Measurements from ENCODE around the gene FNDC3B.

The FNDC3B gene

GRCh38 chr3:172376402-172376801 lies 337.0 kb downstream of the FNDC3B start:
- DNase-seq = no peak

DNA sequence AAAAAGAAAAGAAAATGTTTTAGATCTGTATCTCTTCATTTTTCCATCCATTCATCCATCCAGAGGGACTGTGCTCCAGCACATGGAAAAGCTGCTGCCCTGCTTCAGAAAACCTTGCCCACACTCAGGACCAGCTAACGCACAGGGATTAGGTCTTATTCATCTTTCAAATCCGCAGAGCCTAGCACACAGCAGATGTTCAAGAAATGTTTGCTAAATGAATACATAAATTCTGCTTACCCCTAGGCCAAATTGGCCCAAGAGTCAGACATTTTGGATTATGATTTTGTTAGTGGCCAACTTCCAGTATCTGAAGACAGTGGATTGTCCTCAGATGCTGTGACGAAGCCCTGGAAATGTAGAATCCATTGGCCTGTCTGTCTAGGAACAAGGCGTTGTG lies 337.5 kb downstream of the FNDC3B start:
- no peak for DNase-seq

- no peak for DNase-seq
Observed at GRCh38 chr3:172378439-172378838, 339.1 kb downstream of the FNDC3B start.

DNA sequence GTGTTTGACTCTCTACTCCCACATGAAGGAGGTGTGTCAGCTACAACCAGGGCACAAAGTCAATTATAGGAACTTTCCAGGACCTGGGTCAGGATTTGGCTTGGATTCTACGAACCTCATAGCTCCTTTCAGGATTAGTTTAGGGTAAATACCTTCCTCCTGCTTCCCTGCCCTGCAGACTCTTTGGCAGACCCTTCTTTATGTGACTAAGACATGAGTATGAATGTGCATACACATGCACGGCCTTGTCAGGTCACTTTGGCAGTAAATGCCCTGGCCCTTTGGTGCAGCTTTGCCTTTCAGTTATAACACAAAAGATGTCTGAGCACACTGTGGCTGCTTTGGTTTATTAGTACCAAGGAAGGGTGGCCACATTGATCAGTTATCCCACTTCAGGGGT lies 340.0 kb downstream of the FNDC3B start:
- DNase-seq = no peak

DNA sequence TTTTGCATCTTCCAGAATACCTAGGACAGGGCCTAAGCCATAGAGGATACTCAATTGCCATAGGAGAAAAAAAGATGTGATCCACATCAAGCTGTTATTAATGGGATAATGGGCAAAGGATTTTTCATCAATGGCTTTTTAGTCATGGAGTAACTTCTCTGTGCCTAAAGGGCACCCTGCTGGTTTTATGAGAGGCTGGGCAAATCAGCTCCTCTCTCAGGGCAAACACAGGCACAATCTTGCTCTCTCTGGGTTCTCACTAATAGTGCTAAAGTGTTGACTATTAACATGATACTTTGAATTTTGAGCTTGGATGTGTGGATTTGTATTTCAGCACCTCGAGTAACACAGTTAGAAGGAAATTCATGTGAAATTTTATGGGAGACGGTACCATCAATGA lies 341.3 kb downstream of the FNDC3B start:
- no peak for DNase-seq

DNA sequence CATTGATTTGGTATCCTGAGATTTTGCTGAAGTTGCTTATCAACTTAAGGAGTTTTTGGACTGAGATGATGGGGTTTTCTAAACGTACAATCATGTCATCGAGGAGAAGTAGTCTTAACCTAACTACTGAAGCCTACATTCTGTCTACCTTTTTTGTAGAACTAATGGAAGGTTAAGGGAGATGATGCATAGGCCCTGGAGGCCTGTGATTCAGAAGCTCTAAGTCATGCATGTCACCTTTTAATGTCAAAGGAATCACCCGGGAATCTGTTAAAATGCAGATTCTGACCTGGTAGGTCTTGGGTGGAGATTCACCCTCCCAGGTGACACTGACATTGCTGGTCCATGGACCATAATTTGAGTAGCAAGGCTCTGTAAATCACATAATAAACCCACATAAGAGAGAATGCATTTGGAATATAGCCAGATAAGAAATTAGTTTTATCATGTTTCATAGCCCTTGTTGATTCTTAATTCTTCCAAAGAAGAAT lies 344.0 kb downstream of the FNDC3B start:
- DNase-seq = no peak

- DNase-seq = no peak
Observed at GRCh38 chr3:172384836-172385235, 345.5 kb downstream of the FNDC3B start.

DNA sequence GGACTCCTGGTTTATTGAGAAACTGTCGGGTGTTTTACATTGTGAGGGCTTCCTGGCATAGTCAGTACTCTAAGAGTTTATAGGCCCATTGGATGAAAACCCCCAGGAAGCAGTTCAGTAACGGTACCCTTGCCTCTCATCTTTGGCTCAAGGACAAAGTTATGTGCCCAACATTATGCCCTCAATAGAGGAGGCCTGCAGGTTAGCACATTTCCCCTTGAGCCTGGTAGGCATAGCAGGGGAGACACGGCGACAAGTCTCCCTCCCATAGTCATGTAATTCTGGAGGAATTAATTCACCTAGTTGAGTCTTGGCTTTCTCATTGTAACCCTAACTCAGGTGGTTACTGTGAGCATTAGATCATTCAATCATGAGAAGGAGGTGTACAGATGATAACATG lies 348.4 kb downstream of the FNDC3B start:
- no peak for DNase-seq

GRCh38 chr3:172388412-172389078 lies 349.2 kb downstream of the FNDC3B start:
- DNase-seq = no peak

DNA sequence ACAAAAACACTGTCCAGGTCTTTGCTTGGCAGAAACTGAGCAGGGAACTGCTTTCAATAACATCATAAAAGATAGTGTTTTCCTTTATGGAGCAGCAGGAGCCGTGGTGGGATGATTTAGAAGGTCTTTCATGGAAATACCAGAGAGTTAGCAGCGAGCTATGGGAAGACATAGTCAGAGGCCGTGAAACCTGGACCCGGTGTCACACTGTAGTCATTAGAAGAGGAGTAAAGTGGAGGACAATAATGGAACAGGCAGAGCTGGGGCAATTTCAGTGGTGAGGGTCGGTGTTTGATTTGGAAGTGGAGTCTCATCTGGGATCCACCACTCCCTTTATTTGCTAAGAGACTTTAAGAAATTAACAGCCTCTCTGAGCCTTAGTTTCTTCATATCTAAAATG lies 351.4 kb downstream of the FNDC3B start:
- DNase-seq = no peak

GRCh38 chr3:172391592-172392302 lies 352.4 kb downstream of the FNDC3B start:
- DNase-seq = no peak

GRCh38 chr3:172394692-172395091 lies 355.3 kb downstream of the FNDC3B start:
- DNase-seq = no peak

DNA sequence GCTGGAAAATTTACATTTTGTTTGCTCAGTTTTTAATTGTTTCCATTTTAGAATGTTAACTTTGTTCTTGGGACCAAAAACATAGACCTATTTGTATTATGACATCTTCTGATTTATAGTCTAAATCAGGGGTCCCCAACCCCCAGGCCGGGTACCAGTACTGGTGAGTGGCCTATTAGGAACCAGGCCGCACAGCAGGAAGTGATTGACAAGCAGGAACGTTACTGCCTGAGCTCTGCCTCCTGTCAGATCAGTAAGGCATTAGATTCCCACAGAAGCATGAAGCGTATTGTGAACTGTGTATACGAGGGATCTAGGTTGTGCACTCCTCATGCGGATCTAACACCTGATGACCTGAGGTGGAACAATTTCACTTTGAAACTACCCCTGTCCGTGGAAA lies 357.0 kb downstream of the FNDC3B start:
- DNase-seq = no peak

DNA sequence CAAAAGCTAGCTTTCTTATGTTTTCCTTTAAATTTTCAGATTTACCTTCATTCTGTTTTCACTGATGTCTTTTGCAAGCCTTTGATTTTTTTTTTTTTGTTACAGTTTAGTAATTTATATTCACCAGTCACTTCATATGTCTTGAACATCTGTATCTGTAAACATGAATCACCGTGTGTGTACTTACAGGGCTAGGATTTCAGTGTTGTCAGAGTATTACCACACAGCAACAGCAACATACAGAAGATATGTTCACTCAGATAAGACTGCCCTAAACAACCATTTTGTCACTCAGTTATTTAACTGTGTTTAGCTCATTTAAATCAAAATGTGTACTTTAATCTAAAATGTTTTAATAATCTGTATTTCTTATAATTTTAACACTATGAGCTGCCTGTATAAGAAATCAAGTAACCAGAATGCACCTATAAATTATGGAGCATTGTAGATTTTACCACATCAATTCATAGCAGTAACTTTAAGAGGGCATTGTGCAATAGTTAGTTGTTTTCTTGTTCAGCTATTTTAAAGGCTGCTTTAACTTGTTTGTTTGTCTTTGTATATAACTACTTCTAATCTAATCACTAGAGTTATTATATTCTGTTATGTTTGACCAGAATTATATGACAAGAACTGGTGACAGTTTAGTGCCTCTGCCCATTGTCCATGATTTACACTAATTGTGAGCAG lies 358.5 kb downstream of the FNDC3B start:
- no peak for DNase-seq

GRCh38 chr3:172398484-172398883 lies 359.1 kb downstream of the FNDC3B start:
- no peak for DNase-seq

GRCh38 chr3:172402090-172402489 lies 362.7 kb downstream of the FNDC3B start:
- DNase-seq = no peak

DNA sequence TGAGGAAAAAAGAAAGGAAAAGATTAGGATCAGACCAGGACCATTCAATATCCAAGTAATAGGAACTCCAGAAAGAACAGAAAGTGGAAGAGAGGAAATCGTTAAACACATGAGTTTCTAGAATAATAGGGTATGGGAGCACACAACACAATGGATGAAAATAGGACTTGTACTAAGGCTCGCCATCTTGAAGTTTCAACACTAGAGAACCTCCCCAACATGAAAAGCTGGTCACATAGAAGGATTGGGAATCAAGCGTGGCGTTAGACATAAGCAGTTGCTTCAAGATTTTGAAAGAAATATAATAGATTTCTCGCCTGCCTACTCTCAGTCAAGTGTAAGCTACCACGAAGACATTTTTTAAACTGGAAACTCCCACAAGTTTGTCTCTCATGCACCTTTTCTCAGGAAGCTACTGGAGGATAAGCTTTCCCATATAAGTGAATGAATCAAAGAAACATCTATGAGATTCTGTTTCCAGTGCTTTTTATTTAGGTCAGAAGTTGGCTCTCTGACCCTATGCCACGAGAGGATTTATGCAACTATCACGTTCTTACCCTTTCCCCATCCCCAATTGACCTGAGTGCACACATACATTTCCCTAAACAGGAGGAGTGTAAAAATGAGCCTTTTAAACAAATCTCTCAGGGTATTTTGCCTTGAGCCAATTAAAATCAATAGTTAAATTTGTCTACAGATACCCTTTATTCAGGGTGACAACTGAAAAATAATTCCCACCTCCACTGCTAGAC lies 363.7 kb downstream of the FNDC3B start:
- no peak for DNase-seq

- DNase-seq = no peak
Observed at GRCh38 chr3:172404237-172404962, 365.0 kb downstream of the FNDC3B start.

GRCh38 chr3:172405914-172406313 lies 366.5 kb downstream of the FNDC3B start:
- DNase-seq = no peak

DNA sequence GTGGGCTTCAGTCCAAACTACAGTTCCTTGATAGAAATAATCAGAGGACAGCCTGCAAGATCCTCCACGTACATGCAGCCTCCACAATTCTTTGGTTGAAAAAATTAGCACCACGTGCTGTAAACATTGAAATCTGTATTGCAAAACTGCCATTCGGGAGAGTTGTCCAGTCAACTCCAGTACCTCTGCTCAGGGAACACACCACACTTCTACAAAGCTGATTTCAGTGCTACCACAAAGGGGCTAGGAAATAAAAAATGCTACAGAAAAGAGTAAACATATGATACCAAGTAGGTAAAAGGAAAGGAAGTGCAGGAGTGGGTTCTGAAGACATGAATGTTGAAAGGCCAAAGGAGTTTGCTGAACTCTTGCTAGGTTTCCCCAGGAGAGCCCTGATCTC lies 368.5 kb downstream of the FNDC3B start:
- DNase-seq = no peak

GRCh38 chr3:172410702-172411477 lies 371.5 kb downstream of the FNDC3B start:
- DNase-seq = no peak

Data from T-helper 1 cell (primary cell).